Activated T-cell treated with anti-CD3 and anti-CD28 coated beads, Interleukin-2, amount 50 U/mL, for 4 hours (primary cell): Measurements from ENCODE around the gene CNBD2. TPM values are rescaled to one million over a fixed set of nuclear protein-coding genes. Genes with fewer than 3 reads are reported as not detected.
"Not testable (repeated sequence)": the region's sequence is repeated elsewhere in the genome, so short reads cannot be mapped to it uniquely, and the experiment has no call there.

ENCODE experiments used
- ATAC-seq, 2 donors: fragments of 200-7000 bp; cut with Tn5 transposase; one replicate each; pipeline ENCODE4 v1.10.0; 2021
- DNase-seq: peaks from one replicate; pipeline ENCODE4 v3.0.0-alpha.2; 2020
- H3K27me3 Mint-ChIP-seq: one replicate; pipeline ENCODE4 v1.8.0; 2021; ENCODE audit warnings: low read depth, mixed read lengths
- H3K36me3 Mint-ChIP-seq: one replicate; pipeline ENCODE4 v1.8.0; 2022; ENCODE audit warnings: mixed read lengths; ENCODE audit not compliant: insufficient read depth
- H3K4me1 Mint-ChIP-seq: one replicate; pipeline ENCODE4 v1.8.0; 2021; ENCODE audit warnings: low read depth, mixed read lengths
- H3K4me3 Mint-ChIP-seq: one replicate; pipeline ENCODE4 v1.8.0; 2021; ENCODE audit warnings: mild to moderate bottlenecking, moderate library complexity, mixed read lengths
- H3K9me3 Mint-ChIP-seq: one replicate; pipeline ENCODE4 v1.8.0; 2021; ENCODE audit warnings: mixed read lengths
- total RNA-seq, 3 donors: library from RNA; stranded (reverse); gene quantifications; one replicate each; pipeline ENCODE4 v1.2.1, GENCODE V29; 2021

Gene CNBD2
- total RNA-seq, 3 donors from 2014 or later = 3.6 to 4.9 (median 4.1) TPM

- Mint-ChIP-seq H3K4me3 (no peak overlapping the region), H3K27me3 (peaks cover 23% of the 10 kb centered on the region), H3K36me3 (no peaks in the 10 kb centered on the region), H3K9me3 (no peaks in the 10 kb centered on the region), H3K4me1 (no peaks in the 10 kb centered on the region)
- ATAC-seq (no peak), DNase-seq (no peak)
Observed at GRCh38 chr20:36074983-36075382, 106.6 kb downstream of the CNBD2 start.

GRCh38 chr20:36077762-36078161 is 109.4 kb downstream of the CNBD2 start:
- not testable (repeated sequence) for H3K36me3 Mint-ChIP-seq, H3K4me3 Mint-ChIP-seq, H3K4me1 Mint-ChIP-seq, ATAC-seq, H3K9me3 Mint-ChIP-seq, DNase-seq
- peaks cover 21% of the 10 kb centered on the region for H3K27me3 Mint-ChIP-seq

GRCh38 chr20:36079486-36079885 is 111.1 kb downstream of the CNBD2 start:
- peaks cover 25% of the 10 kb centered on the region for H3K27me3 Mint-ChIP-seq
- no peak for DNase-seq
- no peak overlapping the region for H3K4me3 Mint-ChIP-seq
- no peak for ATAC-seq
- H3K4me1 Mint-ChIP-seq = no peaks in the 10 kb centered on the region
- H3K9me3 Mint-ChIP-seq = peaks cover 1% of the 10 kb centered on the region
- H3K36me3 Mint-ChIP-seq = no peaks in the 10 kb centered on the region

GRCh38 chr20:36079984-36080383 is 111.6 kb downstream of the CNBD2 start:
- not testable (repeated sequence) for H3K4me3 Mint-ChIP-seq, H3K4me1 Mint-ChIP-seq, H3K36me3 Mint-ChIP-seq, ATAC-seq, DNase-seq, H3K9me3 Mint-ChIP-seq
- peaks cover 25% of the 10 kb centered on the region for H3K27me3 Mint-ChIP-seq

Other genes starting within 250 kb of the CNBD2 start
- 100 to 1,000 TPM; 336 to 375 (median 337) TPM for gene RBM39, start 226.3 kb upstream of the CNBD2 start, total RNA-seq
- 10 to 100 TPM; 47.7 to 59.4 (median 48.8) TPM for gene PHF20, start 196.6 kb upstream of the CNBD2 start, total RNA-seq
- gene SCAND1, start 14.1 kb upstream of the CNBD2 start, total RNA-seq = 10 to 100 TPM; 54.5 to 59.5 (median 57.1) TPM
- under 1 TPM; 0.22 to 0.50 (median 0.33) TPM for gene EPB41L1, start 186.2 kb downstream of the CNBD2 start, total RNA-seq